ENCODE results near the gene TOM1.

The TOM1 gene

DNA sequence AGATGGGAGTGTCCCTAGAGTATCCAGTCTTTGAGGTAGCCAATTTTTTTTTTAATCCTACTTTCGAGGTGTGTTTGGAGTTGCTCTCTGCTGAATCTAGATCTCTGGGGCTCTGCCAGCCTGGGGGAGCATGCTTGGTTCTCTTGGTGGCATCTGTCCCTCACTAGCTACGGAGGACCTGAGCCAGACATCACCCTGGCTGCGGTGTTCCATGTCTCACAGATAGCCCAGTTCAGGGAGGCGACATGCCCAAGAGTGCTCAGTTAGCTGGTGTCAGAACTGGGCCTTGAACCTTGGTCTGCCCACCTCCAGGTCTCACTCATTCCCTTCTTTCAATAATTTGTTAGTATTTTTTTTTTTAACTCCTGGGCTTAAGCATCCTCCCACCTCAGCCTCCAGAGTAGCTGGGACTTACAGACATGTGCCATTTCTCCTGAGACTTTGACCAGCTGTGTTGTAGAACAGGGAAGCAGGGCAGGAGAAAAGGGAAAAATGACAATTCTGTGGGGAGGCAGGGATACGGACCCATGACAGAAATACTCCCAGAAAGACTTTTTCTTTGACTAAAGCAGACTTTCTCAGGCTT is 81.8 kb downstream of the TOM1 start:
- H3K27me3 ChIP-seq (ENCODE audit: insufficient read depth, low read depth, severe bottlenecking): peaks cover 4% of the 10 kb centered on the region
- peak overlapping the region; percentile 52 for H3K4me3 ChIP-seq (ENCODE audit: low read depth, low read length)
- H3K27ac ChIP-seq: no peak overlapping the region
- no peaks in the 10 kb centered on the region for H3K9me3 ChIP-seq (ENCODE audit: severe bottlenecking)
- TF ChIP-seq, protein P1, sequence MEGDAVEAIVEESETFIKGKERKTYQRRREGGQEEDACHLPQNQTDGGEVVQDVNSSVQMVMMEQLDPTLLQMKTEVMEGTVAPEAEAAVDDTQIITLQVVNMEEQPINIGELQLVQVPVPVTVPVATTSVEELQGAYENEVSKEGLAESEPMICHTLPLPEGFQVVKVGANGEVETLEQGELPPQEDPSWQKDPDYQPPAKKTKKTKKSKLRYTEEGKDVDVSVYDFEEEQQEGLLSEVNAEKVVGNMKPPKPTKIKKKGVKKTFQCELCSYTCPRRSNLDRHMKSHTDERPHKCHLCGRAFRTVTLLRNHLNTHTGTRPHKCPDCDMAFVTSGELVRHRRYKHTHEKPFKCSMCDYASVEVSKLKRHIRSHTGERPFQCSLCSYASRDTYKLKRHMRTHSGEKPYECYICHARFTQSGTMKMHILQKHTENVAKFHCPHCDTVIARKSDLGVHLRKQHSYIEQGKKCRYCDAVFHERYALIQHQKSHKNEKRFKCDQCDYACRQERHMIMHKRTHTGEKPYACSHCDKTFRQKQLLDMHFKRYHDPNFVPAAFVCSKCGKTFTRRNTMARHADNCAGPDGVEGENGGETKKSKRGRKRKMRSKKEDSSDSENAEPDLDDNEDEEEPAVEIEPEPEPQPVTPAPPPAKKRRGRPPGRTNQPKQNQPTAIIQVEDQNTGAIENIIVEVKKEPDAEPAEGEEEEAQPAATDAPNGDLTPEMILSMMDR (IDR thresholded peaks at IDR 0.05; ENCODE audit: low read depth, low read length): no peak
- H3K36me3 ChIP-seq: no peaks in the 10 kb centered on the region
- DNase-seq: no peak

DNA sequence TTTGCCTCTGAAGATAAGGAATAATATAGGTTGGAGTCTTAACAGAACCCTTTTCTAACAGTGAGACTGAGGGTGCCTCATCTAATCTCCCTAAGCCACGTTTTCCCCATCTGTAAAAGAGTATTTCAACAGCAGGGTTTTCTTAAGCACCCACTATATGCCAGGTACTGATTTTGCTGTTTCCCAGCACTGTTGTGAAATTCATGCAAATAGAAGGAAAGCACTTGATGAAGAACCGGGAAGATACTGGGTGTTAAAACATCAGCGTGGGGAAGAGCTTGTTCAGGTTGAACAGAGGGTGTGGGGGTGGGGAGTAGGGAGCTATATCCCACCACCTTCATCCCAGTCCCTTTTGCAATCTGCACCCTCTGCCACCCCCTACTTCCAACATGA is 84.0 kb downstream of the TOM1 start:
- TF ChIP-seq, protein P1 (IDR thresholded peaks at IDR 0.05; ENCODE audit: low read depth, low read length): no peak
- no peak overlapping the region for H3K4me3 ChIP-seq (ENCODE audit: low read depth, low read length)

DNA sequence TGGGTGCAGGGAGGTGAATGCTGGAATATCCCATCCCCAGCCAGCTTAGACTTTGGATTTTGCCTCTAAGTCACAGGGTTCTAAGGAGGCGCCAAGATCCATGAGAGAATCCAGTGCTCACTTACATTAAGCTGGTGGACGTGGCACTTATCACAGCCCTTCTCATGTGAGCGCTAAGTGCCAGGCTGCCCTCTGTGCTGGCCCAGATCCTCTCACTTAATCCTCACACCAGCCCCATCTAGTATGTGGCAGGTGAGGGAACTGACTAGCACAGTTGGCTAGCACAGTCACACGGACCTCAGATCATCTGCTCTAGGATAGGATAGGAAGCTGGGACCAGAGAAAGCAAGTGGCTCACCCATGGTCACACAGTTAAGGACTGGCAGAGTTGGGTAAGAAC is 84.8 kb downstream of the TOM1 start:
- TF ChIP-seq, protein P1 (IDR thresholded peaks at IDR 0.05; ENCODE audit: low read depth, low read length): no peak
- DNase-seq: no peak
- H3K27me3 ChIP-seq (ENCODE audit: insufficient read depth, low read depth, severe bottlenecking): peaks cover 4% of the 10 kb centered on the region
- no peak overlapping the region for H3K27ac ChIP-seq
- H3K9me3 ChIP-seq (ENCODE audit: severe bottlenecking): no peaks in the 10 kb centered on the region
- H3K4me3 ChIP-seq (ENCODE audit: low read depth, low read length): no peak overlapping the region
- no peaks in the 10 kb centered on the region for H3K36me3 ChIP-seq

More for the DNA sequence above, 84.0 kb downstream of the TOM1 start:
- no peaks in the 10 kb centered on the region for H3K36me3 ChIP-seq
- peaks cover 4% of the 10 kb centered on the region for H3K27me3 ChIP-seq (ENCODE audit: insufficient read depth, low read depth, severe bottlenecking)
- H3K27ac ChIP-seq: no peak overlapping the region
- no peaks in the 10 kb centered on the region for H3K9me3 ChIP-seq (ENCODE audit: severe bottlenecking)
- DNase-seq: no peak

DNA sequence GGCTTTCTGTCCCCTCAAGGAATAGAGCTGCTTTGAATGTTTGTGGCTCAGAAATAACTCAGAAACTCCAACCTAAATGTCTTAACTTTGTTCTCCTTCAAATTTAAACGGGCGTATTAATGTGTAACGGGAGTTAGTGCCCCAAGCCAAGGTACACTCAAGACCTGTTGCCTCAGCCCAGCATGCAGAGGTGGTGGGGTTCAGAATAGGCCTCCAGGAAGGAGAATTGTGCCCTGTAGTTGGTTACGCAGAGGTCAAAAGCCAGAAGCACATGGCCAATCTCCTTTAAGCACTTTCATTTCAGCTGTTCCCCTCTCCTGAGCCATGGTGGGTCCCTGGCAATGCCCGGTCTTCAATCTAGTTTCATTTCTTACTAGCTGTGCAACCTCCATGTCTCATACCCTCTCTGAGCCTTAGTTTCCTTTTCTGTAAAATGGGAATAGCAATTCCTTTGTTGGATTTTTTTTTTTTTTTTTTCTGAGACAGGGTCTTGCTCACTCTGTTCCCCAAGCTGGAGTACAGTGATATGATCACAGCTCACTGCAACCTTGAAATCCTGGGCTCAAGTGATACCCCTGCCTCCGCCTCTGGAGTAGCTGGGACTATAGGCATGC is 85.4 kb downstream of the TOM1 start:
- no peak for DNase-seq
- Histone ChIP-seq H3K4me3 (ENCODE audit: low read depth, low read length) (no peak overlapping the region), H3K36me3 (no peaks in the 10 kb centered on the region), H3K27ac (no peak overlapping the region), H3K27me3 (ENCODE audit: insufficient read depth, low read depth, severe bottlenecking) (peaks cover 4% of the 10 kb centered on the region), H3K9me3 (ENCODE audit: severe bottlenecking) (no peaks in the 10 kb centered on the region)
- TF ChIP-seq, protein P1 (IDR thresholded peaks at IDR 0.05; ENCODE audit: low read depth, low read length): no peak

DNA sequence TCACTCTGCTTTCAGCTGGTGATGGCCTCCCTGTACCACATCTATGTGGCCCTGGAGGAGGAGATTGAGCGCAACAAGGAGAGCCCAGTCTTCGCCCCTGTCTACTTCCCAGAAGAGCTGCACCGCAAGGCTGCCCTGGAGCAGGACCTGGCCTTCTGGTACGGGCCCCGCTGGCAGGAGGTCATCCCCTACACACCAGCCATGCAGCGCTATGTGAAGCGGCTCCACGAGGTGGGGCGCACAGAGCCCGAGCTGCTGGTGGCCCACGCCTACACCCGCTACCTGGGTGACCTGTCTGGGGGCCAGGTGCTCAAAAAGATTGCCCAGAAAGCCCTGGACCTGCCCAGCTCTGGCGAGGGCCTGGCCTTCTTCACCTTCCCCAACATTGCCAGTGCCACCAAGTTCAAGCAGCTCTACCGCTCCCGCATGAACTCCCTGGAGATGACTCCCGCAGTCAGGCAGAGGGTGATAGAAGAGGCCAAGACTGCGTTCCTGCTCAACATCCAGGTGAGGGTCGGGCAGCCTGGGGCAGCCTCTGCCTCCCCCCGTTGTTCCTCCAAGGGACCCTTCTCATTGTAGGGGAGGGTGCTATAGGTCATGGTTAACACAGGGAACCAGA is 87.1 kb downstream of the TOM1 start:
- no peaks in the 10 kb centered on the region for H3K9me3 ChIP-seq (ENCODE audit: severe bottlenecking)
- no peak overlapping the region for H3K4me3 ChIP-seq (ENCODE audit: low read depth, low read length)
- DNase-seq: no peak
- H3K36me3 ChIP-seq: no peaks in the 10 kb centered on the region
- TF ChIP-seq, protein P1 (IDR thresholded peaks at IDR 0.05; ENCODE audit: low read depth, low read length): no peak
- H3K27me3 ChIP-seq (ENCODE audit: insufficient read depth, low read depth, severe bottlenecking): no peaks in the 10 kb centered on the region
- H3K27ac ChIP-seq: no peak overlapping the region
